GM12872 (cell line): ENCODE data around the gene FOXJ1.

Experiments
- TF ChIP-seq, protein P1 (sequence below): IDR thresholded peaks from 3 replicates; pipeline ENCODE4 v1.5.1; 2011; ENCODE audit warnings: low read depth, mild to moderate bottlenecking, low read length, moderate library complexity; ENCODE audit not compliant: insufficient read depth

FOXJ1 gene

GRCh38 chr17:76090517-76091129, 50.4 kb downstream of the FOXJ1 start:
- TF ChIP-seq, protein P1, sequence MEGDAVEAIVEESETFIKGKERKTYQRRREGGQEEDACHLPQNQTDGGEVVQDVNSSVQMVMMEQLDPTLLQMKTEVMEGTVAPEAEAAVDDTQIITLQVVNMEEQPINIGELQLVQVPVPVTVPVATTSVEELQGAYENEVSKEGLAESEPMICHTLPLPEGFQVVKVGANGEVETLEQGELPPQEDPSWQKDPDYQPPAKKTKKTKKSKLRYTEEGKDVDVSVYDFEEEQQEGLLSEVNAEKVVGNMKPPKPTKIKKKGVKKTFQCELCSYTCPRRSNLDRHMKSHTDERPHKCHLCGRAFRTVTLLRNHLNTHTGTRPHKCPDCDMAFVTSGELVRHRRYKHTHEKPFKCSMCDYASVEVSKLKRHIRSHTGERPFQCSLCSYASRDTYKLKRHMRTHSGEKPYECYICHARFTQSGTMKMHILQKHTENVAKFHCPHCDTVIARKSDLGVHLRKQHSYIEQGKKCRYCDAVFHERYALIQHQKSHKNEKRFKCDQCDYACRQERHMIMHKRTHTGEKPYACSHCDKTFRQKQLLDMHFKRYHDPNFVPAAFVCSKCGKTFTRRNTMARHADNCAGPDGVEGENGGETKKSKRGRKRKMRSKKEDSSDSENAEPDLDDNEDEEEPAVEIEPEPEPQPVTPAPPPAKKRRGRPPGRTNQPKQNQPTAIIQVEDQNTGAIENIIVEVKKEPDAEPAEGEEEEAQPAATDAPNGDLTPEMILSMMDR, result no peak

DNA sequence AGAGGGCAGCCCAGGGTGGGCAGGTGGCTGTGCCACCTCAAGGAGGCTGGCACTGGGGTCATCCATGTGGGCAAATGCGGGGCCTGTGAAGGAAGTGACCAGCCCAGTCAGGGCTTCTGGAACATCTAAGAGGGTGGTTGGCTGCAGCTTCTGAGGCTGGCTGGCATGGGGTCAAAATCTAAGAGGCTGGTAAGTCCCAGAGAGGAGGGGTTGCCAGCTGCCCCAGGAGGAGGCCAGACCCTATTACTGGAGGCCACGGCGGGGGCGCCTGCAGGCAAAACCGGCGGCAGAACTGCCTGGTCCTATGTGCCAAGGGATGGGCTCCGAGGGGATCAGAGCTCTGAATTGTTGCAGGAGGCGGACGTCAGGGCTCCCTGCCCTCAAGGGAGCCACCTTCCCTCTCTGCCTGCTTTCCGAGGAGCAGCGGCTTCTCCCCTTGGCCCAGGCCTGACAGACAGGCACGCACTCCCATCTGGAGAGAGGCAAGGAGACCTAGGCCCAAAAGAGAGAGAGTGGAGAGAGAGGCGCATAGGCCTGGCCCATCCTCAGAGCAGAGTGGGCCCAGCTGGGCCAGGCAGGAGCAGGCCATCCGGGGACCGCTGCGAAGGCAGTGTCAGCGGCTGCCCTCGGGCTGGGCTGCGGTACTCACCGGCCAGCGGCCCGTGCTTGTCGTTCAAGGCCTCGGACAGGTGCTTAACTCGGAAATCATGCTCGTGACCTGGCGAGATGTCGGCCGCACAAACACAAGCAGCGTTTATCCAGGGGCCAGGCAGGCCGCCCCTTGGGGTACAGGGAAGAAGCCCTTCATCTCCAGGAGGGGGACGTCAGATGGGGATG, 51.1 kb downstream of the FOXJ1 start:
- TF ChIP-seq, protein P1, result no peak

DNA sequence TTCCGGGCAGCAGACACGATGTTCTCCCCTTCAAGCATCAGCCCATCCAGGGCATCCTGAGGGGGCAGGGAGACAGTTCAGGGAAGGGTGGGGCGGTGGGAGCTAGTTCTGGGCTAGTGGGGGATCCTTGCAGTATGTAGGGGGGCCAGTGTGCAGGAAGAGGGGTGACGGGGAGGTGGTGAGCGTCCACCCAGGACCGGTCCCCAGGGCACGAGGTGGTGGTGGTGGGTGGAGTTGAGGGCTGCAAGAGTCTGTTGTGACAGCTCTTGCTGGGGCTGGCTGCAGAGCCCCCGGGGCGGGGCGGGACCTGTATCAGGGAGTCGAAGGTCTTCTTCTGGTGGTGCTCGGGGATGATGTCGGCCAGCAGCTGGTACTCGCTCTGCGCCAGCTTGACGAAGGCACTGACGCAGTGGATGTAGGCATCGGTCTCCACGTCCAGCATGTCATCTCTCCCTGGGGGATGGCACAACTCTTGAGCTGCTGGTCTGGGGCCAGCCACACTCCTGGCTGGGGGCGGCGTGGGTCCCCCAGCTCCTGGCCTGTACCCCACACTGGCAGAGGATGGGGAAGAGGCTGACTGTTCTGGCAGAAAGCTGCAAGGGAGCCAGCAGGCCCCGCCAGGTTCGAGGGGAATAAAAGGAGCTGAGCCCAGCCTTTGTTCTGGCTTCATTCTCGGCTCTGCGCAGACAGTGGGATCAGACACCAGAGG, 52.0 kb downstream of the FOXJ1 start:
- TF ChIP-seq, protein P1, result no peak

DNA sequence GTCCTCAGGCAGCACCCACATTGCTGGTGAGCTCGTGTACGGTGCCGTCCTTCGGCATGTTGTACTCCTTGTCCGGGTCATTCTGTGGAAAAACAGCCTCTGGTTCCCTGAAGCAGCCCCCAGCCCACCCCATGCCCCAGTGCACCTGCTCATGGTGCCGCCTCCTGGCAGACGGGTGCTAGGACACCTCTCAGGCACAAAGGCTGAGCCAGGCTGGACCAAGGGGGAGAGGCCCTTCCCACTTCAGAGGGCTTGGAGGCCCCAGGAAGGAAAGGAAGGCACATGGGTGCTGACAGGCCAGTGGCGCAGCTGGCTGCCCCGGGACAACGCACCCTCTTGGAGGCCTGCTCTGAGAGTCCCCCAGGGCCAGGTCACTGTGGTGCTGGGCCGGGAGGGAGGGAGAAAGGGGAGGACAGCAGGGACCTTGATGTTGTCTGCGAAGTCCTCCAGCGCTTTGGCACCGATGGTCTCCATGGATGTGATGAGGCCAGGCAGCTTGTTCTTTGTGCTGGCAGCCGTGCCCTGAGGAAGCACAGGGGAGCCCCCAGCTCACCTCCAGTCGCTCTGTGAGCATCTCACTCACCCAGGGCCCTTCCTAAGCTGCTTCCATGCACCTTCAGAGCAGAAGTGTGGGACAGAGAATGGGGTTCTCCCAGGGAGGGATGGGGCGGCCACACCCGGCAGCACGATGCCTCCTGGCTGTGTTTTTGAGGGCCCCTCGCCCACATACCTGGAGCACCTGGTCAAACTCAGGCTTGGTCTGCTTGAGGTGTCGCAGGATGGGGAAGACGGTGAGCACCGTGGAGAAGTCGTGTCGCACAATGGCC, 52.8 kb downstream of the FOXJ1 start:
- TF ChIP-seq, protein P1, result peak; percentile 23; the same call in 1 of the 3 replicates

- TF ChIP-seq, protein P1, result no peak
Measured at GRCh38 chr17:76087531-76087930, 53.5 kb downstream of the FOXJ1 start.

GRCh38 chr17:76086384-76086783, 54.7 kb downstream of the FOXJ1 start:
- TF ChIP-seq, protein P1, result no peak
